Endothelial cell of umbilical vein (primary cell): ENCODE measurements around the gene HYDIN.

Experiments
- EZH2 ChIP-seq: IDR thresholded peaks from 2 replicates; pipeline ENCODE4 v1.6.1; 2012; ENCODE audit warnings: borderline replicate concordance, low read depth, mild to moderate bottlenecking, moderate library complexity, low read length, inconsistent platforms; ENCODE audit not compliant: severe bottlenecking
- POLR2A ChIP-seq: IDR thresholded peaks from 2 replicates; pipeline ENCODE4 v1.6.1; 2012; ENCODE audit warnings: low read depth, mild to moderate bottlenecking, control low read depth, low read length
- POLR2AphosphoS5 ChIP-seq: IDR thresholded peaks from 2 replicates; pipeline ENCODE4 v1.6.1; 2012; ENCODE audit warnings: low read depth, mild to moderate bottlenecking, control low read depth, low read length, moderate library complexity; ENCODE audit not compliant: insufficient read depth
- TF ChIP-seq, protein P1 (sequence below), 2 donors: IDR thresholded peaks; 1 replicate in 1 of 2; 2 replicates in 1 of 2; pipeline ENCODE4 v1.5.1; 2011; ENCODE audit warnings: low read length in 2 of 2, mild to moderate bottlenecking in 2 of 2, moderate library complexity in 2 of 2, control low read depth in 1 of 2, inconsistent platforms in 1 of 2, low read depth in 1 of 2; ENCODE audit not compliant: insufficient read depth in 1 of 2; ENCODE audit errors: extremely low read depth in 1 of 2
- TF ChIP-seq, protein P2 (sequence below): IDR thresholded peaks from 2 replicates; pipeline ENCODE4 v1.6.1; 2011; ENCODE audit not compliant: insufficient read depth, insufficient read length

DNA sequence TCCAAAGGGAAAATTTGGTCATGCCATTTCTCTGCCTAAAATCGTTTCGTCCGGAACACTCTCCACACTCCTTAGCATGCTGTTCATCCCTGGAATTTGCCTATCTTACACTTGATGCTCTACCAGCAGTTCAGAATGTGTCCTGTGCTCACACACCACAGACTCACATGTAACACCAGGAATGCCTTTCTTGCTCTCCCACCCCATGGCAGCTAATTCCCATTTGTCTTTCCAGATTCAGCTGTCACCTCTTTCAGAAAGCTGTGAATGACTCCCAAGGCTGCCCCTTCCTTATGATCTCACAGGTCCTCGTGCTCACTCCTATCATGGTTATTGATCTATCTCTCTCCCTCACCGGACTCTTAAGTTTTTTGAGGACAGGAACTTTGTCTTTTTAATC, 38.1 kb downstream of the HYDIN start:
- no peak for TF ChIP-seq EZH2
- TF ChIP-seq, protein P1, sequence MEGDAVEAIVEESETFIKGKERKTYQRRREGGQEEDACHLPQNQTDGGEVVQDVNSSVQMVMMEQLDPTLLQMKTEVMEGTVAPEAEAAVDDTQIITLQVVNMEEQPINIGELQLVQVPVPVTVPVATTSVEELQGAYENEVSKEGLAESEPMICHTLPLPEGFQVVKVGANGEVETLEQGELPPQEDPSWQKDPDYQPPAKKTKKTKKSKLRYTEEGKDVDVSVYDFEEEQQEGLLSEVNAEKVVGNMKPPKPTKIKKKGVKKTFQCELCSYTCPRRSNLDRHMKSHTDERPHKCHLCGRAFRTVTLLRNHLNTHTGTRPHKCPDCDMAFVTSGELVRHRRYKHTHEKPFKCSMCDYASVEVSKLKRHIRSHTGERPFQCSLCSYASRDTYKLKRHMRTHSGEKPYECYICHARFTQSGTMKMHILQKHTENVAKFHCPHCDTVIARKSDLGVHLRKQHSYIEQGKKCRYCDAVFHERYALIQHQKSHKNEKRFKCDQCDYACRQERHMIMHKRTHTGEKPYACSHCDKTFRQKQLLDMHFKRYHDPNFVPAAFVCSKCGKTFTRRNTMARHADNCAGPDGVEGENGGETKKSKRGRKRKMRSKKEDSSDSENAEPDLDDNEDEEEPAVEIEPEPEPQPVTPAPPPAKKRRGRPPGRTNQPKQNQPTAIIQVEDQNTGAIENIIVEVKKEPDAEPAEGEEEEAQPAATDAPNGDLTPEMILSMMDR (IDR thresholded peaks at IDR 0.05; ENCODE audit: extremely low read depth in 1 of 2, insufficient read depth in 1 of 2, low read depth in 1 of 2, low read length in 2 of 2): no peak
- TF ChIP-seq, protein P2, sequence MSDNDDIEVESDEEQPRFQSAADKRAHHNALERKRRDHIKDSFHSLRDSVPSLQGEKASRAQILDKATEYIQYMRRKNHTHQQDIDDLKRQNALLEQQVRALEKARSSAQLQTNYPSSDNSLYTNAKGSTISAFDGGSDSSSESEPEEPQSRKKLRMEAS: no peak
- no peak for TF ChIP-seq POLR2A
- no peak for TF ChIP-seq POLR2AphosphoS5
